ENCODE data around the gene SIPA1L3. TPM values are rescaled to one million over a fixed set of nuclear protein-coding genes. Genes with fewer than 3 reads are reported as not detected.

SIPA1L3 gene
- total RNA-seq, 1 donor from 2014 or later: 16.1 TPM

DNA sequence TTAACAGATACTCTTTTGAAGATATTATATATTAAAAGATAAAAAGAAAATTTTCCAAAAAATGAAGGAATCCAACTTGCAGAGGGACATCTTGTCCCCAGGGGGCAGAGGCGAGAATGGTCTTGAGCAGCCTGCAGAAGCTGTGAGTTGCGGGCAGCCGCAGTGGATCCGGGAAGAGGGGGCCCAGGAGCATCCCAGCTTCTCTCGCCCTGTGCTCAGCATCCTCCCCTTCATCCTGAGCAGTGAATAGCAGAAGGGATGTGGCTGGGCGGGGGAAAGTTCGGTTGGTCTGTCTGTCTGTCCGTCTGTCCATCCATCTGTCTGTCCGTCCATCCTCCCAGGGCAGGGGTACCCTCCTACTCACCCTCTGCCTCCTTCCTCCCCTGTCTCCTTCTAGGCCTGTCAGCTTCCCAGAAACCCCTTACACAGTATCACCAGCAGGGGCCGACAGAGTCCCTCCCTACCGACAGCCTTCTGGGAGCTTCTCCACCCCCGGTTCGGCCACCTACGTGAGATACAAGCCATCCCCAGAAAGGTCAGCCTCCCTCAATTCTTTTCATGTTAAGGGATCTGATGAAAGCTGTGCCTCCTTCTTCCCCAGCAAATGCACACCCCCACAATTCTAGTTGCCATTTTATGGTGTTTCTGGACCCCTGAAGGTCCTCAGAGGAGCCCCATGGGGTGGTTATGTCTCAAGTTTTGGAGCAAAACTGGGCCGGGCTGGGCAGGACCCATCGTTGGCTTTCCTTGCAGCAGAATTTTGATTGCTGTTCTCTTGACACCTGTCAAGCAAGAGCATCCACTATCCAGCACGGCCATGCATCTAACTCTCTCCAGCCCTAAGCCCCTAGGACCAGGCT, 235.4 kb downstream of the SIPA1L3 start:
- no peak for DNase-seq (ENCODE audit: low spot score)

DNA sequence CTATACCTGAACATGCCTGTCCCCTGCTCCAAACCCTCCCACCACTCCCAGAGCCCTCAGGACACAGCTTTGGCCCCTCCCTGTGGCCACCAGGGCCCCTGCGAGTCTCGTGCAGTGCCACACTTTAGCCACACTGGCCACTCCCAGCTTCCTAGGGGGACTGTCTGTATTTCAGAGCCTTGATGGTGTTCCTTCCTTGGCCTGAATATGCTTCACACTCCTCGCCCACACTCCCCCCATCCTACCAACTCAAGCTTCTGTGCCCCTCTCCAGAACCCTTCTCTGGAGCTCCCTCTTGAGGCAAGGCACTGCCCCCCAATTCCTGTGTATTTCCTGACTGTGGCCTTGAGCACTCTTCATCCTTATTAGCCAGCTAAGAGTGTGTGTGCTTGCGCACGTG, 236.8 kb downstream of the SIPA1L3 start:
- no peak for DNase-seq (ENCODE audit: low spot score)

GRCh38 chr19:38144667-38145066, 237.7 kb downstream of the SIPA1L3 start:
- DNase-seq (ENCODE audit: low spot score): no peak

- DNase-seq (ENCODE audit: low spot score): no peak
Measured at GRCh38 chr19:38145623-38146022, 238.6 kb downstream of the SIPA1L3 start.

DNA sequence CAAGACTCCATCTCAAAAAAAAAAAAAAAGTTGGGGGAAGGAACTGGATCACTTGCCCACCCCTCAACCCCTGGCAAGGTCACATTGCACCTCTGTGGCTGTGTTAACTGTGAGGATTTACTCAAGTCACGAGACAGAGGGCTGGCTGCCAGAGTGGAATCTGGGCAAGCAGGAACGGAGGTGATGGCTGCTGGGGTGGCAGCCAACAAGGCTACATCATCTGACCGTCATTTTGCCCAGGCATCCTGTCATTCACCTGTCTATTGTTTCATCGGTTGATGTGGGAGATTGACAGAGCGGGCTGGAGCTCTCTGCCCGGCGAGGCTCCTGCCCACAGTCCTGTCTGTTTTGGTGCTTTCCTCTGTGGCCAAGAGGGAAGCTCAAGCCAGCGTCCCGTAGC, 241.3 kb downstream of the SIPA1L3 start:
- no peak for DNase-seq (ENCODE audit: low spot score)

GRCh38 chr19:38149661-38150061, 242.7 kb downstream of the SIPA1L3 start:
- DNase-seq (ENCODE audit: low spot score): no peak

GRCh38 chr19:38151242-38151641, 244.2 kb downstream of the SIPA1L3 start:
- DNase-seq (ENCODE audit: low spot score): no peak

- DNase-seq (ENCODE audit: low spot score): no peak
Measured at GRCh38 chr19:38152461-38153379, 245.7 kb downstream of the SIPA1L3 start.

GRCh38 chr19:38155453-38155852, 248.4 kb downstream of the SIPA1L3 start:
- DNase-seq (ENCODE audit: low spot score): no peak

DNA sequence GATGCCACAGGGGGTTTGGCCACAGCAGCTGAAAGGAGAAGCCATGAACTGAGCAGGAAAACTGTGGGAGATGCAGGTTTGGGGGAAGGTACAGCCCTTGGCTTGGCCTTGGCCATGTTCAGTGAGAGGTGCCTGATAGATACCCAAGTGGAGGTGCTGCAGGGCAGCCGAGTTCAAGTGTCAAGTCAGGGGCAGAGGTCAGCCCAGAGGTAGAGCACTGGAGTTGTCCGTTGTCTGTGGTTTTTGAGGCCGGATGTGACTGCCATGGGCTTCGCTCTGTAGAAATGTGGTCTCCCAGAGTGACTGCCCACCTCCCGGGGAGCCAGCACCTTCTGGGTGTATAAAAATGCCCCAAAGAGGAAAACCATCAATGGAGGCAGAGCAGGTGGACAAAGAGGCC, 251.7 kb downstream of the SIPA1L3 start:
- DNase-seq (ENCODE audit: low spot score): no peak

- no peak for DNase-seq (ENCODE audit: low spot score)
Measured at GRCh38 chr19:38162094-38162493, 255.1 kb downstream of the SIPA1L3 start.

GRCh38 chr19:38162632-38163031, 255.6 kb downstream of the SIPA1L3 start:
- no peak for DNase-seq (ENCODE audit: low spot score)

DNA sequence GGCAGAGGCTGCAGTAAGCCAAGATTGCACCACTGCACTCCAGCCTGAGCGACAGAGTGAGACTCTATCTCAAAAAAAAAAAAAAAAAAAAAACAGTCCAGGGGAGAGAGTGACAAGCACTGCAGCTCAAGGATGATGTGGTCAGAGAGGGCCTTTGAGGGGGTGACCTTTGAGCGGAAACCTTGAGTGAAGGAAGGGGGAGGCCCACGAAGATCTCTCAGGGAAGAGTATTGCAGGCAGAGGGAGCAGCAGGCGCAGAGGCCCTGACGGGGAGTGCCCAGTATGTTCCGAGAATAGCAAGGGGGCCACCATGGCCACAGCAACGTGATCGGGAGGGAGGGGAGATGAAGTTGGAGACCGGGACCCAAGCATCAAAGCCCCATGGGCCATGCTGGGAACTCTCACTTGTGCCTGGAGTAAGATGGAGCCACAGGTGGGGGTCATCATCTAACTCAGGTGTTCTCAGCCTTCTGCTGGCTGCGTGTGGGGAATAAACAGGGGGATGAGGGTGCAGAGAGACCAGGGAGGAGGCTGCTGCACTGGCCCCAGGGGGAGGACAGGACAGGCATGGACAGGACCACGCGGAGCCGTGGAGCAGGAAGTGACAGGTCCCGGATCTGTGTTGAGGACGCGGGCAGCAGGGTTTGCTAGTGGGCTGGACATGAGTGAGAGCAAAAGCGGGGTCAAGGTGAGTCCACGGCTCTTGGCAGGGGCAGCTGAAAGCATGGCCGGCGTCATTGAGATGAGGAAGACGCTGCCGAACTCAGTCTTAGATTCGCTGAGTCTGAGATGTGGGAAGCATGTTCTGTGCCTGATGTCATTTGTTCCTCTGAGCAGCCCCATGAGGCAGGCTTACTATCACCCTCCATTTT, 256.6 kb downstream of the SIPA1L3 start:
- no peak for DNase-seq (ENCODE audit: low spot score)

GRCh38 chr19:38164526-38164925, 257.5 kb downstream of the SIPA1L3 start:
- DNase-seq (ENCODE audit: low spot score): no peak

DNA sequence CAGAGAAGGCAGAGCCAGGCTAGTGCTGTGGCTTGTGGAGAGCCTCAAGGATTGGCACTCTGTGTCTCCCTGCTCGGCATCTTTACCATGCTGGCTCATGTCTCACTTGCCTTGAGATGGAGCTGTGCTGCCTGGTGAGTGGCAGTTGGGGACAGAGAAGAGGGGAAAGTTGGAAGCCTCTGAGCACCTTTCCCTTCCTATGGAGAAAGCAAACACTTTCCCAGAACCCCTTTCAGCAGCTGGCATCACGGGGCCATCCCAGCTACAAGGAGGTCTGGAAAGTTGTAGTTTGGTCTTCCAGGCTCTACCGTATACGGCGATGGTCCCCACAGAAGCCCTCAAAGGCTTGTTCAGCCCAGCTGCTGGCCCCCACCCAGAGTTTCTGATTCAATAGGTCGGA, 258.3 kb downstream of the SIPA1L3 start:
- no peak for DNase-seq (ENCODE audit: low spot score)

DNA sequence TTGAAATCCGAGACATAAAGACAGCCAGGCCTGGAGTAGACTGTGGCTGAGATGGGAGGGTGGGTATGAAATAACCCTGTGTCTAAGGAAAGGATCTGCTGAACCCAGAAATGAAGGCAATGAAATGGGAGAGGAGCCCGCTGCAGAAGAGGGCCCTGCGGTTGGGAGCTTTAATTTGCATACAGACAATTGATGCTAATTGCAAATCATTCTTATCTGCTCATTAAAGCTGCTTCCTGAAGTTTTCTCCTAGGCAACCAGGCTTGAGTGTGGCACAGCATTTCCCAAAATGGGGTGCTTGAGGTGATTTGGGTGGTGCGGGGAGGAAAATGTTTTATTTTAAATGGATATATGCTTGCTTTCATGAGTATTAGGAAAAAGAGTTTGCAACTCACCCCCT, 261.6 kb downstream of the SIPA1L3 start:
- no peak for DNase-seq (ENCODE audit: low spot score)

GRCh38 chr19:38170334-38170733, 263.3 kb downstream of the SIPA1L3 start:
- no peak for DNase-seq (ENCODE audit: low spot score)

GRCh38 chr19:38172001-38172400, 265.0 kb downstream of the SIPA1L3 start:
- DNase-seq (ENCODE audit: low spot score): no peak

- DNase-seq (ENCODE audit: low spot score): no peak
Measured at GRCh38 chr19:38173291-38174041, 266.5 kb downstream of the SIPA1L3 start.

DNA sequence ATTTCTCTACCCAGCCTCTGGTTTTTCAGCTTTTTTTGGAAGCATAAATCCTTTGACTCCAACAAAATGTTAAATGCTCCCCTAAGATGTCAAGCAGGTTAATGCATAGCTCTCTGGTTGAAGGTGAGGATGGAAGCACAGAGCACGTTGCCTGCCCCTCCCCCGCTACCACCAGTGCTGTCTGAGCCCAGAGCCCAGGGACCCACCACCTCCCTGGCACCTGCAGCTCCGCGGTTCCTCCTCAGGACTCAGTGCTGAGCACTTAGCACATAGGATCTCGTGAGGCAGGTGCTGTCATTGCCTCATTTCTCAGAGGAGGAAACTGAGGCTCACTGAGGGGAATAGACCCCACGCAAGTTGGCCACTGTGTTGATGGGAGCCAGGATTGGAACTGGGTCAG, 268.4 kb downstream of the SIPA1L3 start:
- DNase-seq (ENCODE audit: low spot score): no peak

DNA sequence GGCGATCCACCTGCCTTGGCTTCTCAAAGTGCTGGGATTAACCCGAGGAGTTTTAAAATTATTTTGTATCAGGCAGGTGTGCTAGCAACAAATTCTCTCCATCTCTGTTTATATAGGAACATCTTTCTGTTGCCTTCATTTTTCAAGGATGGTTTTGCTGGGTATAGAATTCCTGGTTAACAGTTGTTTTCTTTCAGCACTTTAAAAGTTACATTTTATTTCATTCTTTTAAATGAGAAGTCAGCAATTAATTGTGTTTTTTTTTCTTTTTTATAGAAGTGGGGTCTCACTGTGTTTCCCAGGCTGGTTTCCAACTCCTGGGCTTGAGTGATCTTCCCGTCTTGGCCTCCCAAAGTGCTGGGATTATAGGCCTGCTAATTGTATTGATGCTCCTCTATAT, 273.1 kb downstream of the SIPA1L3 start:
- DNase-seq (ENCODE audit: low spot score): no peak

All from mesenteric fat pad (tissue), 1 donor.